Measurements from ENCODE around the gene GPR158.

DNA sequence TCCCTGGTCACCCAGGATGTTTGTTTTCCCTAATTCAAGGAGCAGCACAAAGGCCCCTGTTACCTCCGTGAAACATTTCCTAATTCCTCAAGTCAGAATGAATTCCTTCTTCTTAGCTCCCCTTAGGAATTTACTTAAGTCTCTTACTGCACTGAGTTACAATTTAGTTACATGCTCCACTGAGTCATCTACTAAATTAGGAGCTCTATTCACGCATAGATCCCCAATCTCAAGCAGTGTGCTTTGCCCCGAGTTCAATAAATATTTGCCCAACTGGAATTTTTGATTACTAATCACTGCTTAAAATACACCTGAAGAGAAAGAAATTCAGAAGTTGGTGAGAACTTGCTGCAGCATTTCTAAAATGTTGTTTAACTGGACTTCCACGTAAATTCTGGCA lies 429.8 kb downstream of the GPR158 start:
- TF ChIP-seq, protein P1, sequence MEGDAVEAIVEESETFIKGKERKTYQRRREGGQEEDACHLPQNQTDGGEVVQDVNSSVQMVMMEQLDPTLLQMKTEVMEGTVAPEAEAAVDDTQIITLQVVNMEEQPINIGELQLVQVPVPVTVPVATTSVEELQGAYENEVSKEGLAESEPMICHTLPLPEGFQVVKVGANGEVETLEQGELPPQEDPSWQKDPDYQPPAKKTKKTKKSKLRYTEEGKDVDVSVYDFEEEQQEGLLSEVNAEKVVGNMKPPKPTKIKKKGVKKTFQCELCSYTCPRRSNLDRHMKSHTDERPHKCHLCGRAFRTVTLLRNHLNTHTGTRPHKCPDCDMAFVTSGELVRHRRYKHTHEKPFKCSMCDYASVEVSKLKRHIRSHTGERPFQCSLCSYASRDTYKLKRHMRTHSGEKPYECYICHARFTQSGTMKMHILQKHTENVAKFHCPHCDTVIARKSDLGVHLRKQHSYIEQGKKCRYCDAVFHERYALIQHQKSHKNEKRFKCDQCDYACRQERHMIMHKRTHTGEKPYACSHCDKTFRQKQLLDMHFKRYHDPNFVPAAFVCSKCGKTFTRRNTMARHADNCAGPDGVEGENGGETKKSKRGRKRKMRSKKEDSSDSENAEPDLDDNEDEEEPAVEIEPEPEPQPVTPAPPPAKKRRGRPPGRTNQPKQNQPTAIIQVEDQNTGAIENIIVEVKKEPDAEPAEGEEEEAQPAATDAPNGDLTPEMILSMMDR (IDR thresholded peaks at IDR 0.05; ENCODE audit: insufficient read depth, low read length, poor library complexity, severe bottlenecking): no peak
- TF ChIP-seq EZH2phosphoT487 (conservative IDR thresholded peaks at IDR 0.05; ENCODE audit: low read length): no peak
